Measurements from ENCODE around the gene IP6K1.

Gene IP6K1

DNA sequence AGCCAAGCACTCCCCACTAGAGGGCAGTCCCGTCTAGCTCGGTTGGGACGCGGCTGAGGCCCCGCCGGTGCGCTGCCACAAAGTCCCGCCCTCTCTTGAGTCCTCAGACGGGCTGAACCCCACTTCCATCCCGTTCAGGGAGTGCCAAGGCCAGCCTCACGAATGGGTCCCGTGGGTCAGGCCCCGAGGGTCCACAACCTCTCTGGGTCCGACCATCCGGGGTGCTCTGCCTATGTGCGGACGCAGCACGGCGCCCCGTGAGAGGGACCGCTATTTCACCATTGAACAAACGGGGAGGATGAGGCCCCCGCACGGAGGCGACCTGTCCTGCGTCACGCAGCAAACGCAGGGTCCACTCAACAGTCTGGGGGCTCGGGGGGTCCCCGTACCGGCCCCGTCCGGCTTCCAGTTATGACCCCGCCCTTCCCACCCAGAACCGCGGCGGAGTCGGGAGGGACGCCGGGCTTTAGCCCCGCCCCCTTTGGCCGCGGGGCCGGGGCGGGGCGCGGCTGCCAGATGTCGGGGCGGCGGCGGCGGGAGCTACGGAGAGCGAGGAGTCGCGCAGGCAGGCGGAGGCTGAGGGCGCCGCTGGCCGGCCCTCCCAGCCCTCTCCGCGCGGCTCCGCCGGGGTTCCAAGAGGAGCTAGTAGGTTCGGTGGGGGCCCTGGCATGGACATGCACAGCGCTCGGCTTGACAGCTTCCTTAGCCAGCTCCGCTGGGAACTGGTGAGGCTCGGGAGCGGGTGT is 16.6 kb upstream of the IP6K1 start, which contains the start of gene INKA1:
Gene INKA1, plus strand, starts transcription at position 543 of the 746 bp plus-strand sequence. Its CDS starts 132 bp downstream, at position 675.
- Histone ChIP-seq H3K9ac (ENCODE audit: low read depth, low read length) (peak within 1 kb of the TSS; percentile 96), H3K4me1 (ENCODE audit: insufficient read depth, low read length) (peaks cover 25% of the 10 kb centered on the region), H3K36me3 (ENCODE audit: insufficient read depth, low read length) (no peaks in the 10 kb centered on the region)

DNA sequence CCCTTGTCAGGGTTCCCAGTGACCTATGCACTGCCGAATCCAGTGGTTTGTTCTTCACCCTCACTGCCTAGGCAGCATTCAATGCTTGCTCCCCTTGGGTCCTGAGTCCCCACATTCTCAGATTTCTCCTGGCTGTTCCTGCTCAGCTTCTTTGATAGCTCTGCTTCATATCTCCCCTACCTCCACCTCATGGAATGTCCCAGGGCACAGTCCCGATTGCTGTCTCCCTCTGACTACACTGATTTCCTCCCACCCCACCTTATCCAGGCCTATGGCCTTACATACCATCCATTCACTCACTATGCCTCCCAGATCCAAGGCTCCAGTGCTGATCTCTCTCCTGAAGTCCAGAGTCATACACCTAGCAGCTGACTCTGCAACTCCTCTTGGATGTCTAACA is 14.8 kb upstream of the IP6K1 start:
- no peak overlapping the region for H3K9ac ChIP-seq (ENCODE audit: low read depth, low read length)
- no peaks in the 10 kb centered on the region for H3K9me3 ChIP-seq (ENCODE audit: control insufficient read depth, insufficient read depth, low read length)
- peaks cover 8% of the 10 kb centered on the region; the same call in 1 of the 2 replicates for H3K4me1 ChIP-seq (ENCODE audit: insufficient read depth, low read length)
- H3K36me3 ChIP-seq (ENCODE audit: insufficient read depth, low read length), result no peaks in the 10 kb centered on the region

More for the DNA sequence above, 16.6 kb upstream of the IP6K1 start, which contains the start of gene INKA1:
- no peaks in the 10 kb centered on the region for H3K9me3 ChIP-seq (ENCODE audit: control insufficient read depth, insufficient read depth, low read length)

- no peaks in the 10 kb centered on the region for H3K36me3 ChIP-seq (ENCODE audit: insufficient read depth, low read length)
- no peaks in the 10 kb centered on the region; the same call in 1 of the 2 replicates for H3K4me1 ChIP-seq (ENCODE audit: insufficient read depth, low read length)
- no peaks in the 10 kb centered on the region for H3K9me3 ChIP-seq (ENCODE audit: control insufficient read depth, insufficient read depth, low read length)
- H3K9ac ChIP-seq (ENCODE audit: low read depth, low read length), result no peak within 1 kb of the TSS
Measured at GRCh38 chr3:49799761-49800160, 13.4 kb upstream of the IP6K1 start, which contains the start of gene CDHR4. CDHR4 (minus strand) TSS chr3:49799873; CDS start chr3:49799812, 61 bp downstream.

DNA sequence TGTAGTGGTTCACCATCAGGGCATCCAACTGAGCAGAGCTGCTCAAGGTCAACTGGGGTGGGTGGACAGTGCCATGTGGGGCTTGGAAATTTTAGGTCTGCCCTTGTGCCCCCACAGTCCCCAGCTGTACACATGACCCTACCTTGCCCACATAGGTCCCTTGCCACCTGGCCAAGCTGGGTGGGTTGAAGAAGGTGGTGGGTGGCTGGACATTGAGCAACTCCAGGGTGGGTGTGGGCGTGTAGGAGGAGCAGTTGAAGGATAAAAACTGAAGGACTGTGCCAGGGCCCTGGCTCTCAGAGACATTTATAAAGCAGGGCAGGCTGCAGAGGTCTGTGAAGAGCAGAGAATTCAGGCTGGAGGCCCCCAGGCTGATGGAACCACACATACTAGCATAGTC is 12.8 kb upstream of the IP6K1 start:
- H3K9me3 ChIP-seq (ENCODE audit: control insufficient read depth, insufficient read depth, low read length), result no peaks in the 10 kb centered on the region
- H3K4me1 ChIP-seq (ENCODE audit: insufficient read depth, low read length), result no peaks in the 10 kb centered on the region; the same call in 1 of the 2 replicates
- no peak overlapping the region for H3K9ac ChIP-seq (ENCODE audit: low read depth, low read length)
- H3K36me3 ChIP-seq (ENCODE audit: insufficient read depth, low read length), result no peaks in the 10 kb centered on the region

DNA sequence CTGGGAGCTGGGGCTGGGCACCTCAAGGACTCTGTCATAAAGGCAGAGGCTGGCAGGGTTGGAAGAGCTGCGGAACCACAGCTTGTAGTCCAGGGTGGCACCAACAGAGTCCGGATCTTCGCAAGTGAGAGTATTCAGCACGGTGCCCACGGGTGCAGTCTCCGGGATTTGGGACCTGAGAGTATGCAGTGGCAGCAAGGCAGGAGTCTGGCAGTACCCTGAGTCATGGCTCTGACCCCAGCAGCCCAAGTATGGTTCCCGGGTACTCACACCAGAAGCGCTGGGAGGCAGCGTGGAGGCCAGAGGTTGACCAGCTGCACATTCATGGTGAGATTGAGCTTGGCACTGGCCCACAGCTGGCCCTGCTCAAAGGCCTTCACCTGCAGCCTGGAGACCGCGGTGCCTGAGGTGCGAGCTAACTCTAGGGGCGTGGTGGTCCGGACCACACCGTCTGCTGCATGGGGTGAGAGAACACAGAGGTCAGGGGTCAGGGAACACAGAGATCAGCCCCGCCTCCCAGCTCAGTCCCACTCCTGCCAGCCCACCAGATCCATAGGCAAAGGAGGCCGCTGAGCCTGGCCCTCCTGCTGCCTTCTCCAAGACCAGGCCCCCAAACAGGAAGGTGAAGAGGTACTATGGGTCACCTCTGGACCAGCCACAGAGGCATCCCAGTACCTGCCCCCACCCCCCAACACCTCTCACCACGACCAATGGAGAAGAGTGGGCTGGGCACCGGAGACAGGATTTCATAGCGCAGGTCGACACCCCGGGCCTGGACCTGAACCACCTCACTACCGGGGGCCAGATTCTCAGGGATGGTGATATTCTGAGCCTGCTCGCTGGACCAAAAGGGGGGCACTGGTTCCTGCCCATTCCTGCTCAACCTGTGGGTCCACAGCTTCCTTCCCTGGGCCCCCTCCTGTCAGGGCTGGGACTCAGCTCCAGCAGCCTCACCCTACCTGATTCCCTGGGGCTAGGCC is 8.9 kb upstream of the IP6K1 start:
- peaks cover 9% of the 10 kb centered on the region for H3K4me1 ChIP-seq (ENCODE audit: insufficient read depth, low read length)
- H3K9me3 ChIP-seq (ENCODE audit: control insufficient read depth, insufficient read depth, low read length), result no peaks in the 10 kb centered on the region
- H3K36me3 ChIP-seq (ENCODE audit: insufficient read depth, low read length), result no peaks in the 10 kb centered on the region
- no peak overlapping the region for H3K9ac ChIP-seq (ENCODE audit: low read depth, low read length)

DNA sequence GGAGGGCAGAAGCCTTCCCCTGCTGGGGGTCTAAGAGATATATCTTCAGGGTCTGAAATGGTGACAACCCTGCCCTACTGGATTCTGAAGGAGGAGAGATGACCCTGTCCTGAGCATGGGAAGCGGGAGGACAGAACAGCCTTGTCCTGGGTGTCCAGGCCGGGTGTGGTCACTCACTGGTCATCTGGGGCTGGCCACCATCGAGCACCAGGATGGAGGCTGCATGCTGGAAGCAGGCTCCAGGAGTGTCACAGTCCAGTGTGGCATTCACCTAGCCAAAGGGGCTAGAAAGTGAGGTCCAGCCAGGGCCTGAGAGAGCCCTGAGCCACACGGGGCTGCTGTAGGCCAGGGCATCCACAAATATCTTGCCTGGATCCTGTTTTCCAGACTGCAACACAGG is 8.1 kb upstream of the IP6K1 start:
- H3K9ac ChIP-seq (ENCODE audit: low read depth, low read length), result no peak overlapping the region
- peaks cover 9% of the 10 kb centered on the region for H3K4me1 ChIP-seq (ENCODE audit: insufficient read depth, low read length)
- no peaks in the 10 kb centered on the region for H3K9me3 ChIP-seq (ENCODE audit: control insufficient read depth, insufficient read depth, low read length)
- H3K36me3 ChIP-seq (ENCODE audit: insufficient read depth, low read length), result no peaks in the 10 kb centered on the region

- Histone ChIP-seq H3K4me1 (ENCODE audit: insufficient read depth, low read length) (peaks cover 9% of the 10 kb centered on the region), H3K9ac (ENCODE audit: low read depth, low read length) (no peak overlapping the region), H3K36me3 (ENCODE audit: insufficient read depth, low read length) (no peaks in the 10 kb centered on the region), H3K9me3 (ENCODE audit: control insufficient read depth, insufficient read depth, low read length) (no peaks in the 10 kb centered on the region)
Measured at GRCh38 chr3:49793486-49794085, 7.2 kb upstream of the IP6K1 start.

- no peak overlapping the region for H3K9ac ChIP-seq (ENCODE audit: low read depth, low read length)
- H3K9me3 ChIP-seq (ENCODE audit: control insufficient read depth, insufficient read depth, low read length), result no peaks in the 10 kb centered on the region
- H3K36me3 ChIP-seq (ENCODE audit: insufficient read depth, low read length), result no peaks in the 10 kb centered on the region
- peaks cover 9% of the 10 kb centered on the region for H3K4me1 ChIP-seq (ENCODE audit: insufficient read depth, low read length)
Measured at GRCh38 chr3:49792371-49793150, 6.2 kb upstream of the IP6K1 start.

GRCh38 chr3:49791571-49791970 is 5.2 kb upstream of the IP6K1 start:
- Histone ChIP-seq H3K9ac (ENCODE audit: low read depth, low read length) (no peak overlapping the region), H3K9me3 (ENCODE audit: control insufficient read depth, insufficient read depth, low read length) (no peaks in the 10 kb centered on the region), H3K4me1 (ENCODE audit: insufficient read depth, low read length) (peaks cover 9% of the 10 kb centered on the region), H3K36me3 (ENCODE audit: insufficient read depth, low read length) (no peaks in the 10 kb centered on the region)

DNA sequence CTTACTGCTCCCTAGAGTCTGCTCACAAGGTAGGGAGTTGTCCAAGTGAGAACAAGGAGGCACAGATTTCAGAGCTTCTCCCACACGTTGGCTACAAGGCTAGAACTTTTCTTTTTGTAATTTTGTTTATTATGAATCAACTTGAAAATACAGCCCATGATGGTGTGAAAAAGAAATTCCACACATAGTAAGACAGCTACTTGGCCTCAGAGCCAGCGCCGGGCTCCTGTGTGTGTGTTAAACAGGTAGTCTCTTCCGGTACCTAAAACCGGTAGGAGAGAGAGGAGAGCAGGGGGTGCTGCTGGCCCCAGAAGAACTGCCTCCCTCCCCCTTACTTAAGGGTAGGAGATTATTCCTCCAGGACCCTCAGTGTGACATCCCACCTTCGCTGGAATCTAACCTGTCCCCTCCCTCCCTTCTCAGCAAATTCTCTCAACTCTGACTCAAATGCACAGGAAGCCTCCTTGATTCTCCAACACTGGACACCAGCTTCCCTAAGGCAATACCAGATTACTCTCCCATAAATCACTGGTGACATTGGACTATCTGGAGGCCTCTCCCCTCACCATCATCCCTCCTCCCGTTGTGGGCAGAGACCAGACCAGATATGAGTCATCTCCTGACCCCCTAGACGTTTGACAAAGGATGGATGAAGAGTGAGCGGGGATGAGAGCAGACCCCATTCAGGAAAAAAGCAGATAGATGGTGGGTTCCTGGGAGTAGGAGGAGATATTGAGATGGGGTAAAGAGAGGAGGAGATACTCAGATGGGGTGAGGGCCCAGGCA is 4.5 kb upstream of the IP6K1 start:
- Histone ChIP-seq H3K4me1 (ENCODE audit: insufficient read depth, low read length) (peaks cover 9% of the 10 kb centered on the region), H3K36me3 (ENCODE audit: insufficient read depth, low read length) (no peaks in the 10 kb centered on the region), H3K9ac (ENCODE audit: low read depth, low read length) (no peak overlapping the region), H3K9me3 (ENCODE audit: control insufficient read depth, insufficient read depth, low read length) (no peaks in the 10 kb centered on the region)

GRCh38 chr3:49788056-49788455 is 1.7 kb upstream of the IP6K1 start:
- H3K36me3 ChIP-seq (ENCODE audit: insufficient read depth, low read length), result no peaks in the 10 kb centered on the region; the same call in 1 of the 2 replicates
- H3K4me1 ChIP-seq (ENCODE audit: insufficient read depth, low read length), result peaks cover 9% of the 10 kb centered on the region
- no peaks in the 10 kb centered on the region for H3K9me3 ChIP-seq (ENCODE audit: control insufficient read depth, insufficient read depth, low read length)
- no peak overlapping the region for H3K9ac ChIP-seq (ENCODE audit: low read depth, low read length)

DNA sequence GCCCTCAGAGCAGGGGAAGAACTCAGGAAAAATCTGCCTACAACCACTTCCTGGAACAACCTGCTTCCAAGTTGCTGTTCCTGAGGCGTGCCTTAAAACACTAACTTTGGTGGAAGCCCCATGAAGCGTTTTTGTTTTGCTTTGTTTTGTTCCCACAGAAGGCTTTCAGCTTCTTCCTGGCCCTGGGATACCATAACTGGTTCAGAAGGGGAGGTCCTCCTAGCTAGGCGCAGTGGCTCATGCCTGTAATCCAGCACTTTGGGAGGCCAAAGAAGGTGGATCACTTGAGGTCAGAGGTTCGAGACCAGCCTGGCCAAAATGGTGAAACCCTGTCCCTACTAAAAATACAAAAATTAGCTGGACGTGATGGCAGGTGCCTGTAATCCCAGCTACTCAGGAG is 1.2 kb upstream of the IP6K1 start:
- Histone ChIP-seq H3K4me1 (ENCODE audit: insufficient read depth, low read length) (peaks cover 9% of the 10 kb centered on the region), H3K36me3 (ENCODE audit: insufficient read depth, low read length) (no peaks in the 10 kb centered on the region; the same call in 1 of the 2 replicates), H3K9ac (ENCODE audit: low read depth, low read length) (no peak overlapping the region), H3K9me3 (ENCODE audit: control insufficient read depth, insufficient read depth, low read length) (no peaks in the 10 kb centered on the region)

DNA sequence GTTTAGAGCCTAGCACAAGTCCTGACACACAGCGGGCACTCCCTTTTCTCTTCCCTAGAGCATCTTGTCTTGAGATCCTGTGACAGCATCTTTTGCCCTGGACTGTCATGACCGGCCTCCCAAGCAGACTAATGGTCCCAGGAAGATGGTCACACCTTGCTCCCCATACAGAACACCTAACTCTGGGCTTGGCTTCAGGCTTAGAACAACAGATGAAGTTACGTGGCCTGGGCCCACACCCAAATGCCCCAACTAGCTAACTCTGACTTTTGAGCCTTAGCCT is 781 bp upstream of the IP6K1 start:
- Histone ChIP-seq H3K4me1 (ENCODE audit: insufficient read depth, low read length) (peaks cover 9% of the 10 kb centered on the region), H3K9me3 (ENCODE audit: control insufficient read depth, insufficient read depth, low read length) (no peaks in the 10 kb centered on the region), H3K9ac (ENCODE audit: low read depth, low read length) (peak overlapping the region; percentile 67; the same call in 1 of the 2 replicates), H3K36me3 (ENCODE audit: insufficient read depth, low read length) (no peaks in the 10 kb centered on the region; the same call in 1 of the 2 replicates)
